Activated CD8-positive, alpha-beta memory T cell treated with anti-CD3 and anti-CD28 coated beads, Interleukin-2, amount 50 U/mL, for 4 hours (primary cell): Measurements from ENCODE around the gene YY1AP1.
A peak's percentile ranks its signal among the peaks of the same experiment; 100 is the strongest.
"Not testable (repeated sequence)": the region's sequence is repeated elsewhere in the genome, so short reads cannot be mapped to it uniquely, and the experiment has no call there.

Experiments used
- DNase-seq: peaks from one replicate; pipeline ENCODE4 v3.0.0-alpha.2; 2020

YY1AP1 gene

GRCh38 chr1:155645034-155645598, 43.5 kb downstream of the YY1AP1 start:
- no peak for DNase-seq

- no peak for DNase-seq
Observed at GRCh38 chr1:155643230-155643629, 45.3 kb downstream of the YY1AP1 start.

GRCh38 chr1:155642559-155643180, 45.9 kb downstream of the YY1AP1 start:
- not testable (repeated sequence) for DNase-seq

- no peak for DNase-seq
Observed at GRCh38 chr1:155640367-155640766, 48.2 kb downstream of the YY1AP1 start.

- no peak for DNase-seq
Observed at GRCh38 chr1:155636397-155637153, 52.0 kb downstream of the YY1AP1 start.

GRCh38 chr1:155626428-155626827, 62.1 kb downstream of the YY1AP1 start:
- not testable (repeated sequence) for DNase-seq

- no peak for DNase-seq
Observed at GRCh38 chr1:155623357-155623756, 65.2 kb downstream of the YY1AP1 start.

GRCh38 chr1:155622191-155622590, 66.4 kb downstream of the YY1AP1 start:
- no peak for DNase-seq

GRCh38 chr1:155613226-155613625, 75.3 kb downstream of the YY1AP1 start:
- not testable (repeated sequence) for DNase-seq

GRCh38 chr1:155610257-155610647, 78.3 kb downstream of the YY1AP1 start:
- DNase-seq: not testable (repeated sequence)

GRCh38 chr1:155609515-155610256, 78.9 kb downstream of the YY1AP1 start, which contains the start of gene MSTO1:
TSS of gene MSTO1 (plus strand) at chr1:155610218. CDS start at chr1:155610249, 31 bp downstream.
- DNase-seq: peak; percentile 97
